Hypothalamus (tissue), 51 donors: ENCODE results near the gene SYPL2.
"Not testable (repeated sequence)": the region's sequence is repeated elsewhere in the genome, so short reads cannot be mapped to it uniquely, and the experiment has no call there.

Experiments used
- DNase-seq, 51 donors: peaks; one replicate each; lab custom pipeline; 2025; lab: John Stamatoyannopoulos, UW

Gene SYPL2

DNA sequence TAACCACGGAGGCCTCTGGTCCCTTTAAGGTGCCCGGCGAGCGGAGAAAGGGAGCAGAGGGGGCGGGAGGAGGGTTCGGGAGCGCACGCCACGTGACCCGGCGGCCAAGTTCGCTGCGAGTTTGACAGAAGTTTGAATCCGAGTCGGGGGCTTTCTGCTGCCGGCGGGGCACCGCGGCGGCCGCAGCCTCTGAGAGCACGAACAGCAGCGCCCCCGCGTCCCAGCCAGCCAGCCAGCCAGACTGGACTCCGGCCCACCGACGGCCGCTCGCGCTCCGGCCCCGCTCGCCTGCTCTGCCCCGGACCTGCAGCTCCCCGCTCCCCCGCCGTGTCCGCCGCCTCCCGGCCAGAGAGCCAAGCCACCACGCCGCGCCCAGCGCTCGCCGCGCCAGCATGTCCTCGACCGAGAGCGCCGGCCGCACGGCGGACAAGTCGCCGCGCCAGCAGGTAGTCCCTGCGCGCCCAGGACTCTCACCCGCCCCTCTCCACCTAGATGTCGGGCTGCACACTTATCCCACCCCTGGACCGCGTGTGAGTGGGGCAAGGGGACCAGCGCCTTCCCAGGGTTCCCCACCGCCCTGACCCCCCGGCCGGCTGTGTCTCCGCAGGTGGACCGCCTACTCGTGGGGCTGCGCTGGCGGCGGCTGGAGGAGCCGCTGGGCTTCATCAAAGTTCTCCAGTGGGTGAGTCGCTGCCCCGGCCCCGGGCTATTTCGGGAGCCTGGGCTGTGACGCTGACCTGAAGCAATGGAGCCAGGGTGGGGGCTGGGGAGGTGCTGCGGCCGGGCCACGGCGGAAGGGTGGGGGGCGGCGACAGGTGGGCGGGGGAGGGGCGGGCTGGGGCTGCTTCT lies at the start of gene SYPL2:
Gene SYPL2, plus strand, starts transcription at position 95 of the 849 bp plus-strand sequence. Its CDS starts 298 bp downstream, at position 393.
- peak in 22 of 51 donors; percentile 3 to 57 (median 26) for DNase-seq

DNA sequence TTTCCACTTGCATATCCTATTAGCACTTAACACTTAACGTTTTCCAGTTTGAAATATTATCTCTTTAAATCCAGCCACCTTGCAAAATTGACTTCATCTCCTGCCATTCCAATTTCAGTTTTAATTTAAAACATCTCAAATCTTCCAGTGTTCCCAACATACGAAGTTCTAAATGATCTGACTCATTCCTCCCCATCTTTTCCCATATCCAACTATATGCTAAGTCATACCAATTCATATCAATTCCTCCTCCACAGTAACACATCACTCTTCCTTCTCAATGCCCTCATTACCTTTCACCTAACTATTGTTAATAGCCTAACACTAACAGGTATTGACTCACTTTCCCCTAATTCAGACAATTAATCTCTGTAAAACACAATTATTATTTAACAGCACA lies 42.8 kb upstream of the SYPL2 start:
- DNase-seq, result no peak

DNA sequence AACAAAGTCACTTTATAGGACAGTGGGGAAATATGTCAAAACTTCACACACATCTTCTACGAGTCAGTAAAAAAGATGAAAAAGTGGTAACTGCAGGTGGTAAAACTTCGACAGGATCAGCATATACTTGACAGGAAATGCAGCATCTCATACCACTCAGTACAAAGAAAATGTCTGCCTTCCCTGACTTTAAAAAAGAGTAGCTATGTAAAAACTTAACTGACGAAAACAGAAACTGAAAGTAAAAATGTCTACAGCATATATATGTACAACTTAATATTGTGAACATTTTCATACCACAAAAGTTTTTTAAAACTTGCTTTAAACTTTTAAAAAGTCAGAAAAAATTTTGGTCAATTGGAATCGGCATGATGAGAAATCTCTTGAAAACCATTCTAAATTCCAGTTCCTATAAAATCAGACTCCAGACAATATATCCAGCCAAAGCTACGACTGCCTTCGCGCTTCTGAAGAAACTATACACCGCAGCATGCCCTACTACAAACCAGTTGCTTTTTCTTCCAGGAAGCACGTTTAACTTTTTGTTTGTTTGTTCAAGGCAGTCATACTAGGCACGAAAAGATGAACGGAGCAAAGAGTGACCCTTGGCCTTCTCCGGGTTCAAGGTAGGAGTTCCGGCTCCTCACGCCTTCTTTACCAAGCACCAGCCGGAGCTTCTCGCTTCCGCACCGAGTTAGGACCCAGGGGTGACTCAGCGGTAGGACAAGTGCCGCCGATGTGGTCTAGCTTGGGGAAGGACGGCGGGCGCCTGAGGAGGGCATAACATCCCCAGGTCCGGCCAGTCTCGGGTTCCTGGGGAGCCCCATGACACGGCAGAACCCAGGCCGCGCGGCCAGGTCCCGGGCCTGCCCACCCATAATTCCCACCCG lies 40.7 kb upstream of the SYPL2 start:
- peak in 6 of 51 donors; percentile 24 to 53 (median 48) for DNase-seq

DNA sequence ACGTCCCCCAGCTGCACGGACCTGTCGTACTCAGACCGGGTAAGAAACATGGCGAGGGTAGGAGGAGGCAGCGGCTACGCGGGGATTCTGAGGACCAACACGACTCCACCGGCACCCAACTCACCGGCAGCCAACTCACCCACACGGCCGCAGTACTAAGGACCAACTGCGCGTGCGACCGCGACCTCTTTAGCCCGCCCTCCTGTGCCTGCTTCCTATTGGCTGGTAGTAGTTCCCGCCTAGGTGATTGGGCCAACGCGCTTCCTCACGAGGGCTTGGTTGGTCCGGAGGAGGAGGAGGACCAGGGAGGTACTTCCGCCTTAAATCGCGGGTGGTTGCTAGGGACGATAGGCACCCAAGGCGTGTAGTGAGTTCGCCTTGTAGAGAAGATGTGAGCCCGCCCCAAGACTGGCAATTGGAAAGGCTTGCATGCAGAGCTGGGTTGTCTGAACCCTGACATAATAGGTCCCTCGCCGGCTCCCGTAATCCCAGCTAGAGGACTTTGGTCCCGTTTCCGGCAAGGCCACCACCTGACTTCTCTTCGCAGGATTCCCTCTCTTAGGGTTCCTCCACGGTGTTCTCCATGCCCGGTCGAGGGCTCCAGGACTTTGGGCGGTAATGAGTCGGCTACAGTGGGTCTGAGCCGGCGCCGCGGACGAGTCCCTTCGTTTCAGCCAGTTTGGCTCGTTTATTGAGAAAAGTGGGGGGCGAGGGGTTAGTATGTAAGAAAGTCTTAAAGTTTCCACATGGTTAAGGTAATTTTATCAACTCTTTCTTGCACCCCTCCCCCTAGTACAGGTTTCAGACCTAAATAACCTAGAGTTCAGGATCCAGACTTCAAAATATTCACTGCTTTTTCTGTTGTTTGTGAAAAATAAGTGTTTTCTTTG lies 39.8 kb upstream of the SYPL2 start, which contains the start of gene PSMA5:
Gene PSMA5, minus strand, starts transcription at position 168 of the 890 bp plus-strand sequence. Its CDS starts 118 bp downstream, at position 50.
- DNase-seq, result peak; percentile 72 to 98 (median 95)

DNA sequence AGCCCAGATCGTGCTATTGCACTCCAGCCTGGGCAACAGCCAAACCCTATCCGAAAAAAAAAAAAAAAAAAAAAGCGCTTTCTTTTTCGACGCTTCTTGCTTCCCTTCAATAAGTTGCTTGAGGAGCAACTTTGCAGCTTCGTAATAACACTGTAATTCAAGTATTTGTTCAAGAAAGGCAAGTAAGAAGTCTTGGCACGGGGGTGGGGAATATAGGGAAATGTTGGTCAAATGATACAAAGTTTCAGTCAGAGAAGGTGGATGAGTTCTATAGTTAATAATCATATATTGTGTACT lies 39.2 kb upstream of the SYPL2 start:
- DNase-seq, result no peak

DNA sequence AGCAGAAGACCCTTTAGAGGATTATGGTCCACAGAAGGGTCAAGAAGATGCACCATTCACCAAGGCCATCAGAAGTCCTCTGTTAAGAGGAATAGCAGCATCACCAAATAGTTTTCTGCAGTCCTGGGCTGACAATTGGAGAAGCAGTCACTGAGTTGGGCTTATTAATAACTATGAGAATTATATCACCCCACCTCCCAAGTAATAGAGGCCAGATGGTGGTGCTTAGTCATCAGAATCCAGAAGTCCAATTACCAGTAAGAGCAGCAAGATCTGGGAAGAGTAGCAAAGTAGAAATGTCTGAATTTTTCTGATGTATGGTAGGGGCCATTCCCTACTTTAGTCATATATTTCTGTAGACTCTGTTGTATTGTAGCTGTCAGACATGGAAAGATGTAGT lies 34.0 kb upstream of the SYPL2 start:
- no peak for DNase-seq

DNA sequence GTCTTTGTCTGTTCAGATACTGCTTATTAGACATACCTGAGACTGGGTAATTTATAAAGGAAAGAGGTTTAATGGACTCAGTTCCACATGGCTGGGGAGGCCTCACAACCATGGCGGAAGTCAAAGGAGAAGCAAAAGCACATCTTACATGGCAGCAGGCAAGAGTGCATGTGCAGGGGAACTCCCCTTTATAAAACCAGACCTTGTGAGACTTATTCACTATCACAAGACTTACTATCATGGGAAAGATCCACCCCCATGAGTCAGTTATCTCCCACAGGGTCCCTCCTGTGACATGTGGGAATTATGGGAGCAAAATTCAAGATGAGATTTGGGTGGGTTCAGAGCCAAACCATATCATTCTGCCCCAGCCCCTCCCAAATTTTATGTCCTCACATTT lies 33.0 kb upstream of the SYPL2 start:
- no peak for DNase-seq

DNA sequence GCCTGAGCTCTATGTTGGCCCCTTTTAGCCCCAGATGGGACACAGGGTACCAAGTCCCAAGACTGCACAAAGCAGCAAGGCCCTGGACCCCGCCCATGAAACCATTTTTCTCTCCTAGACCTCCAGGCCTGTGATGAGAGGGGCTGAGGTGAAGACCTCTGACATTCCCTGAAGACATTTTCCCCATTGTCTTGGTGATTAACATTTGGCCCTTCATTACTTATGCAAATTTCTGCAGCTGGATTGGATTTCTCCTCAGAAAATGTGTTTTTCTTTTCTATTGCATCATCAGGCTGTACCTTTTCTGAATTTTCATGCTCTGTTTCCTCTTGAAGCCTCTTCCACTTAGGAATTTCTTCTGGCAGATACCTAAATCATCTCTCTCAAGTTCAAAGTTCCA lies 31.9 kb upstream of the SYPL2 start:
- no peak for DNase-seq

DNA sequence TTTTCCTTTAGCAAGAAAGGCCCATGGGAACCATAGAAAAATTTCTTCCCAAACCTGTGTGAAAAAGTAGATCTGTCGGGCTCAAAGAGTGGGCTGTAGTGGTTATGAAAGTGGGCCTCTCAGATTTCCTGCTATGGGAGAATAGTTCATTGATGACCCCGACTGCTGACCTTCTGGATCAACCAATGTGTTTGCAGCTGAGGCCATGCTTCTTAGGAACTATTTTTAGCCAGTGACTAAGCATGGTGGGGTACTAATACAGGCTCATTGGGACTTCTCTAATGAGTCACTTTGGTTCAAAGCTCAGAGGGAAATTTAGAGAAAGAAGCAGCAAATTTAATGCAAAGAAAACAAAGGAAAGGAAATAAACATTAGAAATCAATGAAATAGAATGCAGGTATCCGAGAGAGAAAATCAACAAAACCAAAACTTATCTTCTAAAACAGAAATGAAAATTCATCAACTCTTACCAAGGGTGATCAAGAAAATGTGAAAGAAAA lies 27.5 kb upstream of the SYPL2 start:
- DNase-seq, result no peak

DNA sequence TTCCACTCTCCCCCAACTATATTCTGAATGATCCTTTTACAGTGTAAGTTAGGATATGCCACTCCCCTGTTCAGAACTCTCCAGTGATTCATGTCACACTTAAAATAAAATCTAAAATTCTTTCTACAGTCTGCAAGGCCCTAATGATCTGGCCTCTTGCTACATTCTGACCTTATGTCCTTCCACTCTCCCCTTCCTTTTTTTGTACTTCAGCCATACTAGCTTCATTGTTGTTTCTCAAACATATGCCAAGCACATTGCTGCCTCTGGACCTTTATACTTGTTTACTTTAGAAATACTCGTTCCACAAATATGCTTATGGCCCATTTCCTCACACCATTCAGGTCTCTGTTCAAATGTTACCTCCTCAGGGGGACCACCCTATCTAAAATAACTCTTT lies 25.3 kb upstream of the SYPL2 start:
- DNase-seq, result no peak

DNA sequence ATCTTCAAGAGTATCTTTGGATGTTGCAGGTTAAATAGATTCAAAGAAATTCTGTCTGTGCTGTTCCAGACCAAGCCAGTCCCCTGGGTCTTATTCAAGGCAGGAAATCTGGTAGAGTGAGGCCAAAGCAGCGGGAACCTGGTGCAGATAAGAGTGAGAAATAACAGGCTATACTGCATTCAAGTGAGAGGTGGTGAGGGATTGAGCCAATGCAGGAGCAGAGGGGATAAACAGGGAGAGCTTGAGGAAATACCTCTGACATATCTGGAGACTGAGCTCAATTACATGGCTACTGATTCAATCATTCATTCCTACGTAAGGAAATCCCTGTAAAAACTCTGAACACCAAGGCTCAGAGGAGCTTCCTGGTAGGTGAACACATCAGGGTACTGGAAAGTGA lies 22.9 kb upstream of the SYPL2 start:
- DNase-seq, result no peak

DNA sequence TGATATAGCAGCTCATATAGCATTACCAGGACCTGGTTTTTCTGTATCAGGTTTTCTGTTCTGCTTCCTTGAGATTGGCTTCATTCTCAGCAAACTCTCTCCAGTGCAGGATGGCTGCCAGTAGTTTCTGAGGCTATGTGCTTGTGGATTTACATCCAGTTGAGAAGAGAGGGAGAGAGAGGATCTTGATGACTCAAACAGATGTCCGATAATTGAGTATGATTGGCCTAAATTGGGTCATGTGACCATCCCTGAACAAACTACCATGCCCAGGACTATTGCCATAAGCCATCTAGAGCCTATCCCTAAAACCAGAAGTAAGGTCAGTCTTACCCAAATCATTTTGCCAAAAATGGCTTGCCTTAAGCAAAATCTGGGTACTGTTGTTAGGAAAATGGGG lies 22.0 kb upstream of the SYPL2 start:
- no peak for DNase-seq

DNA sequence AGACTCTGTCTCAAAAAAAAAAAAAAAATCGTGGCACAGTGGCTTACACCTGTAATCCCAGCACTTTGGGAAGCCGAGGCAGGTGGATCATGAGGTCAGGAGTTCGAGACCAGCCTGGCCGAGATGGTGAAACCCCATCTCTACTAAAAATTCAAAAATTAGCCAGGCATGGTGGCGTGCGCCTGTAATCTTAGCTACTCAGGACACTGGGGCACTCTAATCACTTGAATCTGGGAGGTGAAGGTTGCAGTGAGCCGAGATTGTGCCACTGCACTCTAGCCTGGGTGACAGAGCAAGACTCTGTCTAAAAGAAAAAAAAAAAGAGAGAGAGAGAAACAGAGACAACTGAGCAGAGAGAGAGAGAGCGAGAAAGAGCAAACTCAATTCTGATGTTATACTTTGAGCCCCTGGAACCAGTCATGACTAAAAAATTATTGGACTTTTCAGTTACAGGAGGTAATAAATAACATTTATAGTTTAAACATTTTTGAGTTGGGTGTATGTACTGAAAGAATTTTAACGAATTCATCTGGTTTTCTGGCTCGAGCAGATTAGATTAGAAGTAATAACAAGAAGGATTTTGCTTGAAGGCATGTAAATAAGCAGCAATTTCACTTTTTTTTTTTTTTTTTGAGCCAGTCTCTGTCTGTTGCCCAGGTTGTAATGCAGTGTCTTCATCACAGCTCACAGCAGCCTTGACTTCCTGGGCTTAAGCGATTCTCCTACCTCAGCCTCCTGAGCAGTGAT lies 20.2 kb upstream of the SYPL2 start:
- not testable (repeated sequence) for DNase-seq

DNA sequence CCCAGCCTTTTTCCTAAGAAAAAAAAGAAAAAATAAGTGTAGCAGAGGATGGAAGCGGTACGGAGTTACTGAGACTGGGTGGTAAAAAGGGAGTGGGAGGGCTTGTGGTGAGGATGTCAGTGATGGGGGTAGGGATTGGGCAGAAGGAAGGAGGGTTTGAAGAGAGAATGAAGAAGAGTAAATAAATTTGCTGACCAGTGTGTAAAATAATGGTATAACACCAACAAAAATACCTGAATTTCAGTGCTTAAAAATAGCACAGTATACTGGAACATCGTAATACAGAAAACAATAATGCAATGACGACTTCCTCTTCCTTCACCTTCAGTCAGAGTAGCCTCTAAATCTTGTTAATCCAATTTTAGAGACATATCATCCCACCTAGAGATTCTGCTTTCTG lies 18.8 kb upstream of the SYPL2 start:
- DNase-seq, result no peak

DNA sequence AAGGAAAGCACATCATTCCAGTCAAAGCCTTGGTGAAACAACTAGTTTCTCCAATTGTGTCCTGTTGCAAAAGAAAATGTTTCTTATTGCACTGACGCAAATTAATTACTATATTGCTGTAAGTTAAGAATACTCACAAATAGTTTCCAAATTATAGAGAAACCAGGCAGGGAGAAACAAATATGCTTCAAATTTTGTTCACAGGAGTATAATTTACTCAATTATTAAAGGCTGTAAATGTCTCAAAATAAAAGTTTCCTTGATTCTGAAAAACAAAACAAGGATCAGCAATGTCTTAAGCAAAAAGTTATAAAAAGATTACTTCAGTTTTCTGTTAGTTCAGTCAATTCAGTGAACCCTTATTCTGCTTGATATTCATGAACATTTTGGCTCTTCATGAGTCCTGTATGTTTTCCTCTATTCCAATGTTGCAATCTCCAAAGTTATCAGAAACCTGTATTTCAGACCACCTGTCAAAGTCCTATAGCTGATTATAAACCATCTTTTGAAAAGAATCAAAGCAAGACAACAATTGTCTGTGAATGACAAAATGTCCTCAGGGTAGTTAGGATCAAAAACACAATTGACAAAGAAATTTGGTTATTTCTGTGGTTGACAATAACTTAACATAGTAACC lies 11.7 kb upstream of the SYPL2 start:
- DNase-seq, result no peak

DNA sequence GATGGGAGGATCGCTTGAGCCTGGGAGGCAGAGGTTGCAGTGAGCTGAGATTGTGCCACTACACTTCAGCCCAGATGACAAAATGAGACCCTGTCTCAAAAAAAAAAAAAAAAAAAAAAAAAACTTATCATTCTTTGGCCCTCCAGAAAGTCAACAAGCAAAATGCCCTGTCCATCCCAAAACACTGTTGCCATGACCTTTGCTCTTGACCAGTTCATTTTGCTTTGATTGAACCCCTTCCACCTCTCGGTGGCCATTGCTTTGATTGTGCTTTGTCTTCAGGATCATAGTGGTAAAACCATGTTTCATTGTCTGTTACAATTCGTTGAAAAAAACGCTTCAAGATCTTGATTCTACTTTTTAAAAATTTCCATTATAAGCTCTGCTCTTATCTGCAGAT lies 8.5 kb upstream of the SYPL2 start:
- no peak for DNase-seq

DNA sequence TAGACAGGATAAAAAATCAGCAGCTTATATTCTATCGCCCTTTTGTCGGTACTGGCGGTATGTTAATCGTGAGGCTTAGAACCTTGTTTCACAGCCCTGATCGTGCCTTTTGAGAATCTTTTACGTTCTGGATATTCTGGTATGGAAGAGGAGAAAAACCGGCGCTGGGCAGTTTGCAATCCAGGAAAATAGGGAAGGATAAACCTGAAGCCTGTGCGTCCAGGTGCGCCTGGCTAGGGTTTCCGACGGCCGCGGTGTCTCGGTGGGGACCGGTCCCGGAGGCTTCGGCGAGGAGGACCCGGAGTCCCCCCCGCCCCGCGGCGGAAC lies 258 bp upstream of the SYPL2 start:
- no peak for DNase-seq

DNA sequence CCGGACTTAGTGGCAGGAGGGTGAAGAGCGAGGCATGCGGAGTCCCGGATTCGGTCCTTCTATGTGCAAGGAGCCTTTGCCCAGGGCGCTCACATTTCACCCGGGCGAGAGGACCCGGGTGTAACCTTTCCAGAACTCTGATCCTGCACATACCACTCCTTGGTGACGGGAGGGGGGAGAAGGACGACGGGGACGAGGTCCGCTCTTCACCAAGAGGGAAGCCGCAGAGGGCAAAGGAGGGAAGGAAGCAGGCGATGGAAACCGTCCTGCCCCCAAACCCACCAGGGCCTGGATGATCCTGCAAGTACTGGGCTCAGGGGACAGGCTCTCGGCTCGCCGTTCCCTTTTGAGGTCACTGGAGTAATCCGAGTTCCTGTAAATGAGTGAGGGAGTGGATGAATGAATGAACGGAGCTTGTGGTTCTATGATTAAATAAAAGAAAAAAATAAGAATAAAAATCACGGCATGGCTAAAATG lies 993 bp downstream of the SYPL2 start:
- DNase-seq, result no peak

DNA sequence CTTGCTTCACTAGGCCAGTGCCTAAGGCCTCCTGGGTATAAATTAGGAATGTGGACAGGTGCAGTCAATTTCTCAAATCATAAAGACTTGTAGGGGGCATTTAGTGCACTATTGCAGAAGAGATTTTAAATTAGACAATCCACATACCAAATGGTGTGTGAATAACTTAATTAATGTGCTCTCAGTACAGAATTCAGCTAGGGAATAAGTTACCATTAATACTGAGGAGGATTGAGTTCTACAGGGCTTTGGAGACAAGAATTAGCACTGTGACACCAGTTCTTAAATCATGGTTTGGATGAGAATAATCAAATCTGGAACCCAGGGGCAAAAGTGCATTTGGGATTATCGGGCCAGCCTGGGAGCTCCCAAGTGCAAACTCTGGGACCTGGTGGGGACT lies 1.7 kb downstream of the SYPL2 start:
- DNase-seq, result no peak
